Sigmoid colon (tissue), 7 donors: ENCODE data around the gene CNN2. TPM values are rescaled to one million over a fixed set of nuclear protein-coding genes. Genes with fewer than 3 reads are reported as not detected.

Source experiments
- DNase-seq: peaks from one replicate; pipeline ENCODE4 v3.0.0-alpha.2; 2019
- H3K27ac ChIP-seq, 4 donors: fragments of 200-600 bp; sonication (generic); one replicate each; pipeline ENCODE4 v1.5.1; 2016 to 2019; ENCODE audit warnings: mild to moderate bottlenecking in 1 of 4
- H3K27me3 ChIP-seq, 3 donors: fragments of 200-600 bp; sonication (generic); one replicate each; pipeline ENCODE4 v1.5.1; 2019; ENCODE audit warnings: mild to moderate bottlenecking in 1 of 3
- H3K36me3 ChIP-seq, 4 donors: fragments of 200-600 bp; sonication (generic); one replicate each; pipeline ENCODE4 v1.5.1; 2016 to 2019
- H3K4me1 ChIP-seq, 4 donors: fragments of 200-600 bp; sonication (generic); one replicate each; pipeline ENCODE4 v1.5.1; 2017 to 2019
- H3K4me3 ChIP-seq, 4 donors: fragments of 200-600 bp; sonication (generic); one replicate each; pipeline ENCODE4 v1.5.1; 2017 to 2019; ENCODE audit warnings: mild to moderate bottlenecking in 2 of 4, moderate library complexity in 1 of 4
- H3K9me3 ChIP-seq, 4 donors: fragments of 200-600 bp in 3 of 4; sonication (generic) in 3 of 4; one replicate each; pipeline versions ENCODE4 v1.5.1 to v1.6.1; 2013 to 2019
- EP300 ChIP-seq, 4 donors: sonication (generic); formaldehyde crosslinking; IDR thresholded peaks; one replicate each; pipeline ENCODE4 v1.6.1; 2017; ENCODE audit warnings: antibody characterized with exemption in 4 of 4
- POLR2A ChIP-seq, 2 donors: fragments of 450-650 bp; IDR thresholded peaks; one replicate each; pipeline ENCODE4 v1.6.1; 2016; ENCODE audit warnings: antibody characterized with exemption in 2 of 2, mild to moderate bottlenecking in 2 of 2, moderate library complexity in 2 of 2
- POLR2AphosphoS5 ChIP-seq, 4 donors: sonication (generic); formaldehyde crosslinking; IDR thresholded peaks; one replicate each; pipeline ENCODE4 v1.6.1; 2017; ENCODE audit warnings: antibody characterized with exemption in 4 of 4
- WGBS, 2 donors: extraction: QIAGEN DNeasy Blood & Tissue Kit; methylation state at CpG; one replicate each; pipeline ENCODE4 v1.1.7; 2013; 5-methylcytosine and 5-hydroxymethylcytosine counted together
- intact Hi-C: fragments of 100-400 bp; cut with DNase I; formaldehyde crosslinking; loops from one replicate; pipeline ENCODE4 v1.15.1; 2023
- polyA plus RNA-seq, 3 donors: library from polyadenylated mRNA; stranded (reverse); fragments of 200-250 nt; gene quantifications; one replicate each; pipeline ENCODE4 v1.2.3, GENCODE V29; 2013
- small RNA-seq, 3 donors: library from RNA; depleted of rRNA; stranded (forward); fragments of <200 nt; gene quantifications; one replicate each; pipeline ENCODE3, GENCODE V24; 2016
- total RNA-seq, 4 donors: library from RNA; depleted of rRNA; stranded (reverse); fragments of >200 nt; gene quantifications; one replicate each; pipeline ENCODE4 v1.1.0, GENCODE V29; 2016
- TF ChIP-seq, protein P1 (sequence below), 4 experiments: fragments of 450-650 bp in 3 of 4; fragments of 200-600 bp in 1 of 4; IDR thresholded peaks; one replicate each; pipeline ENCODE4 v1.5.1; 2016 to 2019; ENCODE audit warnings: antibody characterized with exemption in 4 of 4, mild to moderate bottlenecking in 3 of 4, moderate library complexity in 2 of 4
- donor health status: healthy with polysubstance abuse.
- donor health status: Bipolar disorder and iron deficiency.
- donor health status: healthy.

Gene CNN2
- total and polyA plus RNA-seq, 7 donors, result 25.5 to 115 (median 48.0) TPM

DNA sequence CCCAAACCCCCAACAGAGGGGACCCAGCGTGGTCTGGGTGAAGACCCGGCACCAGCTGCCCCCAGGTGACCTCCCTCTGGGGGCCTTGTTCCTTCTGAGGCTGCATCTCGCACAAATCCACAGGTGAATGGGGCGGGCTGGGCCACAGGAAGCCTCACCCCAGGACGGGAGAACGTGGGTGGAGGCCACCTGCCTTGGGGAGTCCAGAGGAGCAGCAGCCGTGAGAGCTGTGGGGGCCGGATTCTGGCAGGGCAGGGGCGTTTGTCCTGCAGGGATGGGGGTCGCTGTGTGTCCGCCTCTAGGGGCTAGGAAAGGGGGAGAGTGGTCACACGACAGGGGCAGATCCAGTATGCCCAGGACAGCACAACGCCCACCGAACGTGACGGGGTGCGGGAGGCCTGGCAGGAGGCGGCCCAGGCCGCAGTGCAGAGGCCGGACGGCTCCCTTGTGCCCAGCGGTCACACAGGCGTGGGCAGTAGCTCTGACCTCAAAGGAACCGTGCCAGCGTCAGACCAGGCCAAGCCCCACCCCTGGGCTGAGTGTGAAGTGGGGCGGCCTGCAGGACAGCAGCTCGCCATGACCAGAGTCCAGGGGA is 62.1 kb downstream of the CNN2 start:
- 78 to 82% methylated on average over 27 of the region's 27 CpGs for WGBS, 2 donors
- DNase-seq, result no peak
- no peak overlapping the region for H3K4me3 ChIP-seq
- peaks cover 0 to 3% (median 0%) of the 10 kb centered on the region in 3 donors for H3K27me3 ChIP-seq
- H3K27ac ChIP-seq, result peak overlapping the region in 3 of 4 donors; percentile 39 to 62 (median 56)
- intact Hi-C loops, result no loop called here
- H3K4me1 ChIP-seq, result peaks cover 0 to 8% (median 6%) of the 10 kb centered on the region in 4 donors
- TF ChIP-seq POLR2AphosphoS5 (IDR thresholded peaks at IDR 0.05), result no peak
- TF ChIP-seq, protein P1, sequence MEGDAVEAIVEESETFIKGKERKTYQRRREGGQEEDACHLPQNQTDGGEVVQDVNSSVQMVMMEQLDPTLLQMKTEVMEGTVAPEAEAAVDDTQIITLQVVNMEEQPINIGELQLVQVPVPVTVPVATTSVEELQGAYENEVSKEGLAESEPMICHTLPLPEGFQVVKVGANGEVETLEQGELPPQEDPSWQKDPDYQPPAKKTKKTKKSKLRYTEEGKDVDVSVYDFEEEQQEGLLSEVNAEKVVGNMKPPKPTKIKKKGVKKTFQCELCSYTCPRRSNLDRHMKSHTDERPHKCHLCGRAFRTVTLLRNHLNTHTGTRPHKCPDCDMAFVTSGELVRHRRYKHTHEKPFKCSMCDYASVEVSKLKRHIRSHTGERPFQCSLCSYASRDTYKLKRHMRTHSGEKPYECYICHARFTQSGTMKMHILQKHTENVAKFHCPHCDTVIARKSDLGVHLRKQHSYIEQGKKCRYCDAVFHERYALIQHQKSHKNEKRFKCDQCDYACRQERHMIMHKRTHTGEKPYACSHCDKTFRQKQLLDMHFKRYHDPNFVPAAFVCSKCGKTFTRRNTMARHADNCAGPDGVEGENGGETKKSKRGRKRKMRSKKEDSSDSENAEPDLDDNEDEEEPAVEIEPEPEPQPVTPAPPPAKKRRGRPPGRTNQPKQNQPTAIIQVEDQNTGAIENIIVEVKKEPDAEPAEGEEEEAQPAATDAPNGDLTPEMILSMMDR (IDR thresholded peaks at IDR 0.05), result no peak
- no peak for TF ChIP-seq POLR2A (IDR thresholded peaks at IDR 0.05)
- TF ChIP-seq EP300 (IDR thresholded peaks at IDR 0.05), result no peak
- no peaks in the 10 kb centered on the region for H3K9me3 ChIP-seq
- H3K36me3 ChIP-seq, result peaks cover 15 to 53% (median 30%) of the 10 kb centered on the region in 4 donors

Small RNAs within 50 kb of the gene (small RNA-seq; reads per million reads assigned to genes)
- 0 to 0.73 (median 0) reads per million in 3 donors for gene RNU6-2

Other genes with a start within 250 kb of the CNN2 start
- 10 to 100 TPM; 53.8 to 94.5 (median 71.7) TPM for gene PTBP1, start 229.2 kb upstream of the CNN2 start, total RNA-seq
- gene PTBP1, start 229.2 kb upstream of the CNN2 start, polyA plus RNA-seq, result 100 to 1,000 TPM in 2 of 3 donors, 10 to 100 TPM in 1; 78.7 to 154 (median 101) TPM
- not detected for gene PLPPR3, start 204.7 kb upstream of the CNN2 start, total RNA-seq
- gene PLPPR3, start 204.7 kb upstream of the CNN2 start, polyA plus RNA-seq, result under 1 TPM in 1 of 3 donors, not detected in 2; 0.07 TPM
- gene AZU1, start 198.8 kb upstream of the CNN2 start, total RNA-seq, result 1 to 10 TPM in 1 of 4 donors, under 1 TPM in 1, not detected in 2; 0.36 to 1.1 TPM
- gene AZU1, start 198.8 kb upstream of the CNN2 start, polyA plus RNA-seq, result under 1 TPM in 1 of 3 donors, not detected in 2; 0.03 TPM
- gene PRTN3, start 185.6 kb upstream of the CNN2 start, total RNA-seq, result not detected
- gene PRTN3, start 185.6 kb upstream of the CNN2 start, polyA plus RNA-seq, result not detected
- gene ELANE, start 174.3 kb upstream of the CNN2 start, total RNA-seq, result 1 to 10 TPM in 3 of 4 donors, not detected in 1; 1.4 to 3.6 (median 2.3) TPM
- gene ELANE, start 174.3 kb upstream of the CNN2 start, polyA plus RNA-seq, result under 1 TPM in 1 of 3 donors, not detected in 2; 0.64 TPM
- gene CFD, start 166.9 kb upstream of the CNN2 start, total RNA-seq, result 100 to 1,000 TPM; 131 to 830 (median 457) TPM
- 100 to 1,000 TPM in 2 of 3 donors, 10 to 100 TPM in 1; 29.1 to 329 (median 101) TPM for gene CFD, start 166.9 kb upstream of the CNN2 start, polyA plus RNA-seq
- 10 to 100 TPM; 22.4 to 33.2 (median 25.6) TPM for gene MED16, start 133.4 kb upstream of the CNN2 start, total RNA-seq
- 10 to 100 TPM; 36.1 to 62.5 (median 51.7) TPM for gene MED16, start 133.4 kb upstream of the CNN2 start, polyA plus RNA-seq
- gene RNU6-9, start 133.1 kb upstream of the CNN2 start, total RNA-seq, result not detected
- gene RNU6-9, start 133.1 kb upstream of the CNN2 start, polyA plus RNA-seq, result not detected
- gene R3HDM4, start 113.4 kb upstream of the CNN2 start, total RNA-seq, result 10 to 100 TPM; 21.4 to 37.2 (median 27.7) TPM
- 10 to 100 TPM; 30.5 to 85.3 (median 33.0) TPM for gene R3HDM4, start 113.4 kb upstream of the CNN2 start, polyA plus RNA-seq
- gene KISS1R, start 109.3 kb upstream of the CNN2 start, total RNA-seq, result not detected
- under 1 TPM in 1 of 3 donors, not detected in 2; 0.13 TPM for gene KISS1R, start 109.3 kb upstream of the CNN2 start, polyA plus RNA-seq
- gene ARID3A, start 100.6 kb upstream of the CNN2 start, total RNA-seq, result 10 to 100 TPM in 1 of 4 donors, 1 to 10 TPM in 3; 3.1 to 11.6 (median 4.3) TPM
- gene ARID3A, start 100.6 kb upstream of the CNN2 start, polyA plus RNA-seq, result 1 to 10 TPM; 1.4 to 6.0 (median 1.8) TPM
- gene WDR18, start 42.3 kb upstream of the CNN2 start, total RNA-seq, result 10 to 100 TPM; 14.3 to 33.1 (median 30.4) TPM
- gene WDR18, start 42.3 kb upstream of the CNN2 start, polyA plus RNA-seq, result 10 to 100 TPM; 22.4 to 65.8 (median 43.8) TPM
- gene GRIN3B, start 26.2 kb upstream of the CNN2 start, total RNA-seq, result under 1 TPM in 1 of 4 donors, not detected in 3; 0.14 TPM
- gene GRIN3B, start 26.2 kb upstream of the CNN2 start, polyA plus RNA-seq, result under 1 TPM in 1 of 3 donors, not detected in 2; 0.04 TPM
- gene TMEM259, start 5.5 kb upstream of the CNN2 start, total RNA-seq, result 100 to 1,000 TPM in 2 of 4 donors, 10 to 100 TPM in 2; 85.6 to 174 (median 126) TPM
- 100 to 1,000 TPM in 1 of 3 donors, 10 to 100 TPM in 2; 19.2 to 232 (median 25.9) TPM for gene TMEM259, start 5.5 kb upstream of the CNN2 start, polyA plus RNA-seq
- not detected for gene RNU6-2, start 5.1 kb upstream of the CNN2 start, total RNA-seq
- not detected for gene RNU6-2, start 5.1 kb upstream of the CNN2 start, polyA plus RNA-seq
- 10 to 100 TPM in 2 of 4 donors, 1 to 10 TPM in 2; 3.8 to 20.5 (median 10.9) TPM for gene ABCA7, start 13.5 kb downstream of the CNN2 start, total RNA-seq
- 10 to 100 TPM in 1 of 3 donors, 1 to 10 TPM in 2; 1.8 to 25.1 (median 9.9) TPM for gene ABCA7, start 13.5 kb downstream of the CNN2 start, polyA plus RNA-seq
- gene ARHGAP45, start 40.6 kb downstream of the CNN2 start, total RNA-seq, result 10 to 100 TPM; 12.8 to 21.6 (median 18.2) TPM
- 100 to 1,000 TPM in 1 of 3 donors, 10 to 100 TPM in 2; 38.6 to 103 (median 39.0) TPM for gene ARHGAP45, start 40.6 kb downstream of the CNN2 start, polyA plus RNA-seq
- gene POLR2E, start 68.8 kb downstream of the CNN2 start, total RNA-seq, result 100 to 1,000 TPM in 2 of 4 donors, 10 to 100 TPM in 2; 82.0 to 203 (median 104) TPM
- gene POLR2E, start 68.8 kb downstream of the CNN2 start, polyA plus RNA-seq, result 100 to 1,000 TPM; 124 to 175 (median 133) TPM
- gene GPX4, start 77.4 kb downstream of the CNN2 start, total RNA-seq, result 100 to 1,000 TPM; 269 to 433 (median 371) TPM
- 100 to 1,000 TPM; 311 to 662 (median 643) TPM for gene GPX4, start 77.4 kb downstream of the CNN2 start, polyA plus RNA-seq
- 10 to 100 TPM in 3 of 4 donors, 1 to 10 TPM in 1; 6.8 to 91.9 (median 14.7) TPM for gene SBNO2, start 147.7 kb downstream of the CNN2 start, total RNA-seq
- gene SBNO2, start 147.7 kb downstream of the CNN2 start, polyA plus RNA-seq, result 10 to 100 TPM; 11.4 to 75.0 (median 14.8) TPM
- gene STK11, start 179.2 kb downstream of the CNN2 start, total RNA-seq, result 10 to 100 TPM; 36.4 to 51.0 (median 42.7) TPM
- gene STK11, start 179.2 kb downstream of the CNN2 start, polyA plus RNA-seq, result 10 to 100 TPM; 31.2 to 86.5 (median 41.8) TPM
- gene CBARP, start 211.4 kb downstream of the CNN2 start, total RNA-seq, result under 1 TPM in 3 of 4 donors, not detected in 1; 0.36 to 0.82 (median 0.81) TPM
- under 1 TPM in 1 of 3 donors, not detected in 2; 0.36 TPM for gene CBARP, start 211.4 kb downstream of the CNN2 start, polyA plus RNA-seq
- gene ATP5F1D, start 215.1 kb downstream of the CNN2 start, total RNA-seq, result 100 to 1,000 TPM in 3 of 4 donors, 10 to 100 TPM in 1; 74.7 to 112 (median 104) TPM
- 100 to 1,000 TPM; 294 to 390 (median 352) TPM for gene ATP5F1D, start 215.1 kb downstream of the CNN2 start, polyA plus RNA-seq
- 10 to 100 TPM; 14.6 to 70.3 (median 15.4) TPM for gene MIDN, start 222.0 kb downstream of the CNN2 start, total RNA-seq
- gene MIDN, start 222.0 kb downstream of the CNN2 start, polyA plus RNA-seq, result 10 to 100 TPM; 42.1 to 87.0 (median 57.7) TPM
- 1,000 to 10,000 TPM in 1 of 4 donors, 100 to 1,000 TPM in 3; 602 to 1,004 (median 791) TPM for gene CIRBP, start 242.7 kb downstream of the CNN2 start, total RNA-seq
- 100 to 1,000 TPM; 129 to 455 (median 265) TPM for gene CIRBP, start 242.7 kb downstream of the CNN2 start, polyA plus RNA-seq
- 10 to 100 TPM; 24.7 to 49.3 (median 29.8) TPM for gene FAM174C, start 248.9 kb downstream of the CNN2 start, total RNA-seq
- 10 to 100 TPM; 37.0 to 87.8 (median 60.1) TPM for gene FAM174C, start 248.9 kb downstream of the CNN2 start, polyA plus RNA-seq